ENCODE data around the gene BTN2A1. TPM values are rescaled to one million over a fixed set of nuclear protein-coding genes. Genes with fewer than 3 reads are reported as not detected.
A peak's percentile ranks its signal among the peaks of the same experiment; 100 is the strongest.

Gene BTN2A1
- total and polyA plus RNA-seq, 2 of the 13 experiments (the other 11 are each of a cell fraction or from before 2014, with no cell fraction given): 16.4 to 30.4 TPM

DNA sequence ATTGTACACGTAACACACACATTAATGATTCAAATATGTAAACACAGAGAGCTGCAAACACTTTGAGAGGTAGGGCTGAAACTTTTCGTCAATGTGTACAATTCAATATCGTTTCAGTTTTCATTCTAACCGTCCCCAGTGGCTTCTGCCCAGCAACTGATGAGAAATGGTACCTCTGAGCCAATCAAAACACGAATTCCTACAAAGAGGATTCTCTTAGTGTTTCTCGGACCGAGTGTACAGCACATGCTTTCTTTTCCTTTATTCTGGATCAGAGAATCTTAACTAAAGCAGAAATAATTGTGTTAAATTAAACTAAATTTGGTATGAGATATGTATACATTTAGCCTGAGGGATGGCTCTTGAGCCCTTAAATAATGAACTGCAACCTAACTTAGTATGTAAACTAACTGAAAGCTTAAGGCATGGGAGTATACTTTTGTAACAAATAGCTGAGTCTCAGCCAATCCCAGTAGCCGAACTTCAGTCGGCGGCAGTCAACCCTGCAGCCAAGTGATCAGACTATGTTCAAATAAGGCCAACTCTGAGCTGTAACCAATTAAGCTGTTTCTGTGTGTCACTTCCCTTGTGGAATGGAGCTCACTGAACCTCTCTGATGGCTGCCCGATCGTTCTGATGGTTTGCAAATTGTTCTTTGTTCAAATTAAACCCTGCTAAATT is 16.1 kb downstream of the BTN2A1 start (continued):
- TF ChIP-seq KLF11 (CRISPR knock-in tag; IDR thresholded peaks at IDR 0.05): 0 out of 2 replicates have a peak, but pooled peaks have one; percentile 11
- TF ChIP-seq POLR2AphosphoS2 (IDR thresholded peaks at IDR 0.05; ENCODE audit: low read depth, low read length): no peak
- no peak for TF ChIP-seq CENPT (CRISPR knock-in tag; IDR thresholded peaks at IDR 0.05; ENCODE audit: low read depth)
- TF ChIP-seq, protein P1, sequence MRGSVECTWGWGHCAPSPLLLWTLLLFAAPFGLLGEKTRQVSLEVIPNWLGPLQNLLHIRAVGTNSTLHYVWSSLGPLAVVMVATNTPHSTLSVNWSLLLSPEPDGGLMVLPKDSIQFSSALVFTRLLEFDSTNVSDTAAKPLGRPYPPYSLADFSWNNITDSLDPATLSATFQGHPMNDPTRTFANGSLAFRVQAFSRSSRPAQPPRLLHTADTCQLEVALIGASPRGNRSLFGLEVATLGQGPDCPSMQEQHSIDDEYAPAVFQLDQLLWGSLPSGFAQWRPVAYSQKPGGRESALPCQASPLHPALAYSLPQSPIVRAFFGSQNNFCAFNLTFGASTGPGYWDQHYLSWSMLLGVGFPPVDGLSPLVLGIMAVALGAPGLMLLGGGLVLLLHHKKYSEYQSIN (CRISPR knock-in tag; IDR thresholded peaks at IDR 0.05; ENCODE audit: borderline replicate concordance): no peak
- TF ChIP-seq SOX13 (IDR thresholded peaks at IDR 0.05): 0 out of 2 replicates have a peak, but pooled peaks have one; percentile 32
- TF ChIP-seq SOX13 (CRISPR knock-in tag; conservative IDR thresholded peaks at IDR 0.05 in 1 of 2, IDR thresholded peaks at IDR 0.05 in 1 of 2): peak in 1 of 2 experiments; percentile 30; a peak in 1 of 4 replicates
- no peak for TF ChIP-seq ZNF772 (CRISPR knock-in tag; IDR thresholded peaks at IDR 0.05)
- TF ChIP-seq TP53 (CRISPR knock-in tag; conservative IDR thresholded peaks at IDR 0.05): no peak
- TF ChIP-seq NONO (IDR thresholded peaks at IDR 0.05): no peak
- TF ChIP-seq NONO (CRISPR knock-in tag; conservative IDR thresholded peaks at IDR 0.05): no peak
- TF ChIP-seq HNRNPK (IDR thresholded peaks at IDR 0.05; ENCODE audit: low read depth, low read length, poor library complexity, severe bottlenecking): no peak
- TF ChIP-seq GATAD2A (CRISPR knock-in tag; IDR thresholded peaks at IDR 0.05): peak; percentile 62
- no peak for TF ChIP-seq MYC (CRISPR knock-in tag; IDR thresholded peaks at IDR 0.05; ENCODE audit: borderline replicate concordance)
- TF ChIP-seq, protein P2, sequence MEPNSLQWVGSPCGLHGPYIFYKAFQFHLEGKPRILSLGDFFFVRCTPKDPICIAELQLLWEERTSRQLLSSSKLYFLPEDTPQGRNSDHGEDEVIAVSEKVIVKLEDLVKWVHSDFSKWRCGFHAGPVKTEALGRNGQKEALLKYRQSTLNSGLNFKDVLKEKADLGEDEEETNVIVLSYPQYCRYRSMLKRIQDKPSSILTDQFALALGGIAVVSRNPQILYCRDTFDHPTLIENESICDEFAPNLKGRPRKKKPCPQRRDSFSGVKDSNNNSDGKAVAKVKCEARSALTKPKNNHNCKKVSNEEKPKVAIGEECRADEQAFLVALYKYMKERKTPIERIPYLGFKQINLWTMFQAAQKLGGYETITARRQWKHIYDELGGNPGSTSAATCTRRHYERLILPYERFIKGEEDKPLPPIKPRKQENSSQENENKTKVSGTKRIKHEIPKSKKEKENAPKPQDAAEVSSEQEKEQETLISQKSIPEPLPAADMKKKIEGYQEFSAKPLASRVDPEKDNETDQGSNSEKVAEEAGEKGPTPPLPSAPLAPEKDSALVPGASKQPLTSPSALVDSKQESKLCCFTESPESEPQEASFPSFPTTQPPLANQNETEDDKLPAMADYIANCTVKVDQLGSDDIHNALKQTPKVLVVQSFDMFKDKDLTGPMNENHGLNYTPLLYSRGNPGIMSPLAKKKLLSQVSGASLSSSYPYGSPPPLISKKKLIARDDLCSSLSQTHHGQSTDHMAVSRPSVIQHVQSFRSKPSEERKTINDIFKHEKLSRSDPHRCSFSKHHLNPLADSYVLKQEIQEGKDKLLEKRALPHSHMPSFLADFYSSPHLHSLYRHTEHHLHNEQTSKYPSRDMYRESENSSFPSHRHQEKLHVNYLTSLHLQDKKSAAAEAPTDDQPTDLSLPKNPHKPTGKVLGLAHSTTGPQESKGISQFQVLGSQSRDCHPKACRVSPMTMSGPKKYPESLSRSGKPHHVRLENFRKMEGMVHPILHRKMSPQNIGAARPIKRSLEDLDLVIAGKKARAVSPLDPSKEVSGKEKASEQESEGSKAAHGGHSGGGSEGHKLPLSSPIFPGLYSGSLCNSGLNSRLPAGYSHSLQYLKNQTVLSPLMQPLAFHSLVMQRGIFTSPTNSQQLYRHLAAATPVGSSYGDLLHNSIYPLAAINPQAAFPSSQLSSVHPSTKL (CRISPR knock-in tag; IDR thresholded peaks at IDR 0.05): peak; percentile 21; the same call in 1 of the 2 replicates
- no peak for TF ChIP-seq WIZ (CRISPR knock-in tag; IDR thresholded peaks at IDR 0.05)
- TF ChIP-seq ZNF12 (CRISPR knock-in tag; IDR thresholded peaks at IDR 0.05): no peak
- TF ChIP-seq YEATS4 (CRISPR knock-in tag; IDR thresholded peaks at IDR 0.05; ENCODE audit: borderline replicate concordance): peak; percentile 50; the same call in 1 of the 2 replicates
- 0 out of 2 replicates have a peak, but pooled peaks have one; percentile 47 for TF ChIP-seq ELF4 (CRISPR knock-in tag; IDR thresholded peaks at IDR 0.05; ENCODE audit: borderline replicate concordance)
- TF ChIP-seq CEBPG (CRISPR knock-in tag; IDR thresholded peaks at IDR 0.05): 0 out of 2 replicates have a peak, but pooled peaks have one; percentile 7
- TF ChIP-seq POLR2AphosphoS5 (IDR thresholded peaks at IDR 0.05; ENCODE audit: low read depth, low read length): peak; percentile 76
- TF ChIP-seq, protein P3, sequence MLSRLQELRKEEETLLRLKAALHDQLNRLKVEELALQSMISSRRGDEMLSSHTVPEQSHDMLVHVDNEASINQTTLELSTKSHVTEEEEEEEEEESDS (CRISPR knock-in tag; IDR thresholded peaks at IDR 0.05; ENCODE audit: borderline replicate concordance): no peak
- TF ChIP-seq ZNF235 (CRISPR knock-in tag; IDR thresholded peaks at IDR 0.05; ENCODE audit: borderline replicate concordance): no peak
- TF ChIP-seq ZNF263 (CRISPR knock-in tag; IDR thresholded peaks at IDR 0.05): no peak
- peak; percentile 99 for TF ChIP-seq RFX5 (IDR thresholded peaks at IDR 0.05; ENCODE audit: low read depth, low read length)
- TF ChIP-seq CENPX (CRISPR knock-in tag; IDR thresholded peaks at IDR 0.05): no peak
- TF ChIP-seq ZNF143 (CRISPR knock-in tag; IDR thresholded peaks at IDR 0.05): no peak
